ENCODE results near the gene NUP133.

The NUP133 gene

DNA sequence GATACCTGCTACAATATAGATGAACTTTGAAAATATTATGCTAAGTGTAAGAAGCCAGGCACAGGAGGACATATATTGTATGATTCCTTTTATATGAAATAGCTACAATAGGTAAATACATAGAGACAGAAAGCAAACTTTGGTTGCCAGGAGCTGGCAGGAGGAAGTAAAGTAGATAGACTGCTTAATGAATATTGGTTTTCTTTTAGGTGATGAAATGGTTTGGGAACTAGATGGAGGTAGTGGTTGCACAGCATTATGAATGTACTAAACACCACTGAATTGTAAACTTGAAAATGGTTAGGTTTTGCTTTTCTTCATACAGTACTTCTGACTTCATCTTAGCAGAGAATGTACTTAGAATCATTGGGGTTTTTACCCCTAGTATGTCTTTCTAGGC lies 28.8 kb upstream of the NUP133 start:
- TF ChIP-seq, protein P1, sequence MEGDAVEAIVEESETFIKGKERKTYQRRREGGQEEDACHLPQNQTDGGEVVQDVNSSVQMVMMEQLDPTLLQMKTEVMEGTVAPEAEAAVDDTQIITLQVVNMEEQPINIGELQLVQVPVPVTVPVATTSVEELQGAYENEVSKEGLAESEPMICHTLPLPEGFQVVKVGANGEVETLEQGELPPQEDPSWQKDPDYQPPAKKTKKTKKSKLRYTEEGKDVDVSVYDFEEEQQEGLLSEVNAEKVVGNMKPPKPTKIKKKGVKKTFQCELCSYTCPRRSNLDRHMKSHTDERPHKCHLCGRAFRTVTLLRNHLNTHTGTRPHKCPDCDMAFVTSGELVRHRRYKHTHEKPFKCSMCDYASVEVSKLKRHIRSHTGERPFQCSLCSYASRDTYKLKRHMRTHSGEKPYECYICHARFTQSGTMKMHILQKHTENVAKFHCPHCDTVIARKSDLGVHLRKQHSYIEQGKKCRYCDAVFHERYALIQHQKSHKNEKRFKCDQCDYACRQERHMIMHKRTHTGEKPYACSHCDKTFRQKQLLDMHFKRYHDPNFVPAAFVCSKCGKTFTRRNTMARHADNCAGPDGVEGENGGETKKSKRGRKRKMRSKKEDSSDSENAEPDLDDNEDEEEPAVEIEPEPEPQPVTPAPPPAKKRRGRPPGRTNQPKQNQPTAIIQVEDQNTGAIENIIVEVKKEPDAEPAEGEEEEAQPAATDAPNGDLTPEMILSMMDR (IDR thresholded peaks at IDR 0.05; ENCODE audit: borderline replicate concordance, control extremely low read depth, extremely low read depth, insufficient read depth, missing control alignments) = no peak
- DNase-seq (ENCODE audit: low spot score) = no peak
- in situ Hi-C loops (cut with MboI; ENCODE audit: low sequenced_read_pairs, unreplicated experiment) = no loop called here

DNA sequence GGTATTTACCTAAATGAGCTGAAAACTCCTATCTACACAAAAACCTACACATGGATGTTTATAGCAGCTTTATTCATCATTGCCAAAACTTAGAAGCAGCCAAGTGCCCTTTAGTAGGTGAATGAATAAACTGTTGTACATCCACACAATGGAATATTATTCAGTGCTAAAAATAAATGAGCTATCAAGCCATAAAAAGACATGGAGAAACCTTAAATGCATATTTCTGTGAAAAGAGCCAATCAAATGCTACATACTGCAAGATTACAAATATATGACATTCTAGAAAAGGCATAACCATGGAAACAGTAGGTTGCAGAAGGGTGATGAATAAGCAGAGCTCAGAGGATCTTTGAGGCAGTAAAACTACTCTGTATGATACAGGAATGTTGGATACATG lies 27.1 kb upstream of the NUP133 start:
- in situ Hi-C loops (cut with MboI; ENCODE audit: low sequenced_read_pairs, unreplicated experiment) = no loop called here
- no peak for DNase-seq (ENCODE audit: low spot score)
- TF ChIP-seq, protein P1 (IDR thresholded peaks at IDR 0.05; ENCODE audit: borderline replicate concordance, control extremely low read depth, extremely low read depth, insufficient read depth, missing control alignments) = no peak

DNA sequence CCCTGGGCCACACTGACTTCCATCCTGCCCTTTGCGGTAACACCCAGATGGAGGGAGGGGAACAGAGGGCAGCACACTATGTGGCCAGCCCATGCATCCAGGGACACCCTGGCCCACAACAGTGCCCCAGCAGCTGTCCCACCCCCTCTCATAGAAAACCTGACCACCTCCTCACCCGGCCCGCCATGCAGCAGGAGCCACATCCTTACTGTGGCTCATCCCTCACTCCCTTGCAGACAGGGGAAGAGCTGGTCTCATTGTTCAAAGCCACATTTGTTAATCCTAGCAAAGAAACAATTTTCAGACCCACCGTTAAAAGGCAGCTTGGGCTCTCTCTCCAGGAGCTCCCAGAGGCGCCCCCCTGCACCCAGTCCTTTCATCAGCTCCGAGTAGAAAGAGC lies 23.2 kb upstream of the NUP133 start:
- in situ Hi-C loops (cut with MboI; ENCODE audit: low sequenced_read_pairs, unreplicated experiment) = no loop called here

GRCh38 chr1:229529639-229530038 lies 21.5 kb upstream of the NUP133 start:
- in situ Hi-C loops (cut with MboI; ENCODE audit: low sequenced_read_pairs, unreplicated experiment) = no loop called here
- TF ChIP-seq, protein P1 (IDR thresholded peaks at IDR 0.05; ENCODE audit: borderline replicate concordance, control extremely low read depth, extremely low read depth, insufficient read depth, missing control alignments) = no peak

More for the DNA sequence above, 23.2 kb upstream of the NUP133 start:
- no peak for DNase-seq (ENCODE audit: low spot score)
- TF ChIP-seq, protein P1 (IDR thresholded peaks at IDR 0.05; ENCODE audit: borderline replicate concordance, control extremely low read depth, extremely low read depth, insufficient read depth, missing control alignments) = no peak

GRCh38 chr1:229526695-229527094 lies 18.6 kb upstream of the NUP133 start:
- TF ChIP-seq, protein P1 (IDR thresholded peaks at IDR 0.05; ENCODE audit: borderline replicate concordance, control extremely low read depth, extremely low read depth, insufficient read depth, missing control alignments) = no peak
- in situ Hi-C loops (cut with MboI; ENCODE audit: low sequenced_read_pairs, unreplicated experiment) = no loop called here
- no peak for DNase-seq (ENCODE audit: low spot score)

More at GRCh38 chr1:229529639-229530038, 21.5 kb upstream of the NUP133 start:
- DNase-seq (ENCODE audit: low spot score) = no peak

DNA sequence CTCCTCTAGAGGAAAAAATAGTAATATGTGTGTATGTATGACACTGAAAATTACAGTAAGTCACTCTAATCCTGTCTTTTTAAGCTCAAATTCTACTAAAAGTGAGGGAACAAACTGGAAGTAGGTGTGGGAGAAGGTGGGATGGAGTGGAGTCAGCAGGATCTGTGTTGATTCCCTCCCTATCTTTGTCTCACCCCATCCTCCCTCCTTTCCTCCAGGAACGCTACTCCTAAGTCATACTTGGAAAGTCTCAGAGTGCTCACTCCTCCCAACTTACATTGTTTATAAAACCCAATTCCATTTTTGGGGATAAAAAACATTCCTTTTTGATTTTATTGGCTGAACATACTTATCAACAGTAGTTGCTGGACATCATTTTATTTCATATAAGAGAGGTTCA lies 14.9 kb upstream of the NUP133 start:
- in situ Hi-C loops (cut with MboI; ENCODE audit: low sequenced_read_pairs, unreplicated experiment) = no loop called here
- DNase-seq (ENCODE audit: low spot score) = no peak
- TF ChIP-seq, protein P1 (IDR thresholded peaks at IDR 0.05; ENCODE audit: borderline replicate concordance, control extremely low read depth, extremely low read depth, insufficient read depth, missing control alignments) = no peak
